Skin of body (tissue), 2 donors: Measurements from ENCODE around the gene SLC25A52. TPM values are rescaled to one million over a fixed set of nuclear protein-coding genes. Genes with fewer than 3 reads are reported as not detected.
"Not testable (repeated sequence)": the region's sequence is repeated elsewhere in the genome, so short reads cannot be mapped to it uniquely, and the experiment has no call there.

Experiments
- DNase-seq: peaks from one replicate; lab custom pipeline; 2025; lab: John Stamatoyannopoulos, UW
- total RNA-seq: library from RNA; depleted of rRNA; stranded (reverse); fragments of >200 nt; gene quantifications from one replicate; pipeline ENCODE4 v1.2.3, GENCODE V29; 2014

Gene SLC25A52, protein sequence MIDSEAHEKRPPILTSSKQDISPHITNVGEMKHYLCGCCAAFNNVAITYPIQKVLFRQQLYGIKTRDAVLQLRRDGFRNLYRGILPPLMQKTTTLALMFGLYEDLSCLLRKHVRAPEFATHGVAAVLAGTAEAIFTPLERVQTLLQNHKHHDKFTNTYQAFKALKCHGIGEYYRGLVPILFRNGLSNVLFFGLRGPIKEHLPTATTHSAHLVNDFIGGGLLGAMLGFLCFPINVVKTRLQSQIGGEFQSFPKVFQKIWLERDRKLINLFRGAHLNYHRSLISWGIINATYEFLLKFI
- 0.30 TPM for total RNA-seq

GRCh38 chr18:31760695-31761094 lies at the start of gene SLC25A52:
TSS of gene SLC25A52 (minus strand) at chr18:31760880. CDS start at chr18:31760661, 219 bp downstream.
- no peak for DNase-seq

- not testable (repeated sequence) for DNase-seq
Measured at GRCh38 chr18:31809049-31809448, 48.4 kb upstream of the SLC25A52 start.

DNA sequence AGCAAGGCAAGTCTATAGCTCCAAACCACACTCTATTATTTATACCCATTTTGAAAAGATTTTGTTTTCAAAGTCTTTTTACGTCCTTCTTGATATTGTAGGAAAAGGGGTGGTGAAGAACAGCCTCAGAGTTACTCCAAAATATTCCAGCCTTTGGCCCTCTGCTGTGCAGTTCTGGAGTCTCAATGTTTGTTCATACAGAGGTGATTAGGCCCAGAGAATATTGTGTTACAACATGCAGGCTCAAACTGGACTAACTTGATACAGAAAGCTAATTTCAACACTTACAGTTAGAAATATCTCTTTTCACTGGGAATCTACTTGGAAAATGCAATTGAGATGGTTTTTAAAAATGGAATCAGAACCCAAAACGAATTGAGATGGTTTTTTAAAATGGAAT lies 40.4 kb upstream of the SLC25A52 start:
- DNase-seq: no peak

GRCh38 chr18:31799257-31799656 lies 38.6 kb upstream of the SLC25A52 start:
- DNase-seq: not testable (repeated sequence)

- no peak for DNase-seq
Measured at GRCh38 chr18:31798399-31798798, 37.7 kb upstream of the SLC25A52 start.

- no peak for DNase-seq
Measured at GRCh38 chr18:31795747-31796146, 35.1 kb upstream of the SLC25A52 start.

DNA sequence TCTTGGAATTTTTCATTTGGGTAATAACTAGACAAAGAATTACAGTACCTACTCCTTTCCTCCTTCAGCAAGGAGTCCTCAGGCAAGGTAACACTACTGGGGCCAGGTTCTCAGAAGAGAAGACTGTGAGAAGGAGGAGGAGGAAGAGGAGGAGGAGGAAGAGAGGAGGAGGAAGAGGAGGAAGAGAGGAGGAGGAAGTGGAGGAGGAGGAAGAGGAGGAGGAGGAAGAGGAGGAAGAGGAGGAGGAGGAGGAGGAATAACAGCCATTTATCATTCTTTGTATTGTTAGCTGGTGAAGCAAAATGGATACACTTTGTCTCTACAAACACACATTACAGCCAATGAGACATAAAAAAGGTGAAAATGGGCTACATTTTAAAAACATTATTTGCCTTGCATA lies 32.9 kb upstream of the SLC25A52 start:
- no peak for DNase-seq

- no peak for DNase-seq
Measured at GRCh38 chr18:31792580-31792911, 31.9 kb upstream of the SLC25A52 start.

DNA sequence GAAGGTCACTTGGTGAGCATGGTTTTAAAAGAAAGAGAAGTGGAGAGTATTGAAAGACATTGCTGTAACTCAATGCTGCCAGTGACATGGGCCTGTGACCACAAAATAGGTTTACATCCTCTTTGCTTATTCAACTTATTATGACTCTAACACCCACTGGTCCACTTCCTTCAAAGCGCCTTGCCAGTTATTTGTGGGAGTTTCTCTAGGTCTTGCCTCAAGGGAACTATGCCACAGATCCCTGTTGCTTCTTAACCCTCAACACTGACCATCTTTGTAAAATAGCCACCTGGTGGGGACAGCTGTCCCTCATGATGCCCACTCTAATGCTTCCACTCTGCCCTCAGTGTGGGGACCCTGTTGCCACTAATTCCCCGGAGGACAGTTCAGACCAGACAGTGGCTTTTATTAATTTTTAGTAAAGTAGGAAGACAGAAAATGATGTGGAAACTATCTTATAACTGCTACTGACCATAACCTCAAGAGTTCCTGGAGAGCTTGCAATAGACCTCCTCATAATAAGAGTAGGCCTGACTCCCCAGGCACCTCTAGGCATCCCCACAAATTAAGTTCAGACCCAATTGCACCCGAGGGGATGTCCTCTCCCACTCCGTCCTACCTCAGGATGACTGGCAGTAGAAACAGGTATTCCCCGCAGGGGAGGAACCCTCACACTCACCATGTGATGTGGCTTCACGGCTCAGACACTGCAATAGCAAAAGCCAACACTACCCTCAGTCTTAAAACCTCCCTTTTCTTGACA lies 31.3 kb upstream of the SLC25A52 start:
- DNase-seq: no peak

DNA sequence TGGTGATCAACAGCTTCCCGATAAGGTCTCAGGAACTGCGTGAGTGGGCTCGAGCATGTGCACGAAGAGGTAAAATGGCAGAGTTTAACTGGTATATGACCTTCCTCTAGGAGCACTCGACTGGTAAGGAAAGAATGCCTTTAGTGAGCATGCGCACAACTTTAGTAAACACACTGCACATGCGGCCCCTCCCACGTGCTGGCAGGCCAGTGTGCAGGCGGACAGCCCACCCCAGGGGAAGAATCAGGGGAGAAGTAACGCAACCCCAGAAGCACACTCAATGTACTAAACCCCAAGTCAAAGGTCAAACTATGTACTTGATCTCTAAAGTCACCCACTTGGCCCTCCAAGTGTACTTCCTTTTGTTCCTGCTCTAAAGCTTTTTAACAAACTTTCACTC lies 28.7 kb upstream of the SLC25A52 start:
- no peak for DNase-seq

DNA sequence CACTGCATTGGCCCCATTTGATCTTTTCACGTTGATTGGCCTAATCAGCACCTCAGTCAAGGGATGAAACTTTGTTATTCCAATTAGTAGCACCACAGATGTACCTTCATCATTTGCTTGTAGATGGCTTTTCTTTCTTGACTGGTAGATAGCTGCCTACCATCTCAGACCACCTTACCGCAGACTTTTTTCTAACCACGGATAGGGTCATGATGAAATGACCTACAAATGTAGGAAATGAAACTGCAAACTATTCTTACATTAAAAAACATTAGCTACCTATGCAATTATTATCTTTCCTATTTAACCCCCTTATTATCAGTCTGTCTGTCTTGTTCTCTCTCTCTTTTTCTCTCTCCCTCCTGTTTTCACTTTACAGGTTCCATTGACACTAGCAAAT lies 22.4 kb upstream of the SLC25A52 start:
- no peak for DNase-seq

DNA sequence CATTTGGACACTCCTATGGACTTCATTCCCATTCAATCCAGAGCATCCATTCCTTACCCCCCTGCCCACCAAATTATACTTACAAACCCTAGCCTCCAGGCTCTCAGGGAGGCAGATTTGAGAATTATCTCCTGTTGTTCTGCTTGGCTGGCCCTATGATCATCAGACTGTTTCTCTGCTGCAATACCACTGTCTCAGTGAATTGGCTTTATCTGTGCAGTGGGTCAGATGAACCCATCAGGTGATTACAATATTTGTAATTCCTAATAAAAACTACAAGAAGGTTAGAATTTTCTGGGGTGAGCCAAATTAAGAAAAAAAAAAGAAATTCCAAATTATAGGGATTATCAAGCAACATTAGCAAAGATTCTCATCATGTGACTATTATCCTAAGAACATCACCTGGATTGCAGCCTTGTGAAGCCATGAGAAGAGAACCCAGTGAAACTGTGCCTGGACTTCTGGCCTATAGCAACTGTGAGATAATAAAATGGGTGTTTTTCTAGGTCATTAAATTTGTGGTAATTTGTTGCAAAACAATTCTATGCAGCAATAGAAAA lies 17.8 kb upstream of the SLC25A52 start:
- no peak for DNase-seq

DNA sequence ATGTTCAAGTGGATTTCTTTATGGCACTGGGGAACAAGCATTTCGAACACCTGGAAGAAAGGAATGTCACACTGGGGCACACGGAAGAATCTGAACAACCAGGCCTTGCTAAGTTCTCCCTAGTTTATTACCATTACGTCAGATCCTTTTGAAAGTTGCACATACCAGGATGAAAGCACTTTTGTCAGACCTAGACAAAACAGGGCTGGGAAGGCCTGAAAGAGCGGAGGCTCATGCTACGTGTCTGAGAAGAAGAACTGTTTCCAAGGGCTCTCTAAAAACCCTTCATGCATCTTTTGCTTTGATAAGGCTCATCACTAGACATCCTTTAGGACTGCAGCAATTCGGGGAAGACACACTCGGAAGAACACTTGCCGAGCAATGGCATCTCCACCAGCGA lies 15.4 kb upstream of the SLC25A52 start:
- DNase-seq: no peak

DNA sequence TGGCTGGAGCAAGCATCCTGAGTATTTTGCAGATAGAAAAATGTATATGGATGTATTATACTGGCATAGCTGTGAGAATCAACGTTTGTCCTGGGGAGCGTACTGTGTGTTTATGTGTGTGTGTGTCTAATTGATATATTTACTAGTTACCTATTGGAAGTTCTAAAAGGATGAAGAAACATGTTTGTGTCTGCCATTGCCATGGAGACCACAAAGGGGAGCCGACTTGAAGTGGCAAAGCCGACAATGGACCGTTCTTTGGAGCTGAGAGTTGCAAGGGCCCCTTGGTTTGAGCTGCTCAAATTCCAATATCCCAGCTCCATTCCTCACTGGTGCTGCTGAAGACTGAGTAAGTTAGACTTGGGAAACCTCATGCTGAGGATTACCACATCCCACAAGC lies 14.3 kb upstream of the SLC25A52 start:
- DNase-seq: no peak

GRCh38 chr18:31774477-31774785 lies 13.8 kb upstream of the SLC25A52 start:
- DNase-seq: no peak

- DNase-seq: no peak
Measured at GRCh38 chr18:31773774-31774476, 13.2 kb upstream of the SLC25A52 start.

GRCh38 chr18:31772699-31773098 lies 12.0 kb upstream of the SLC25A52 start:
- no peak for DNase-seq

GRCh38 chr18:31750273-31750672 lies 10.4 kb downstream of the SLC25A52 start:
- DNase-seq: no peak

- DNase-seq: no peak
Measured at GRCh38 chr18:31746396-31746795, 14.3 kb downstream of the SLC25A52 start.

GRCh38 chr18:31744321-31745067 lies 16.2 kb downstream of the SLC25A52 start:
- no peak for DNase-seq

GRCh38 chr18:31743600-31743999 lies 17.1 kb downstream of the SLC25A52 start:
- DNase-seq: not testable (repeated sequence)
